ENCODE results near the gene DNAJC22. TPM values are rescaled to one million over a fixed set of nuclear protein-coding genes. Genes with fewer than 3 reads are reported as not detected.

The DNAJC22 gene
- total RNA-seq, 2 experiments from 2014 or later, result 0.16 to 0.76 TPM

DNA sequence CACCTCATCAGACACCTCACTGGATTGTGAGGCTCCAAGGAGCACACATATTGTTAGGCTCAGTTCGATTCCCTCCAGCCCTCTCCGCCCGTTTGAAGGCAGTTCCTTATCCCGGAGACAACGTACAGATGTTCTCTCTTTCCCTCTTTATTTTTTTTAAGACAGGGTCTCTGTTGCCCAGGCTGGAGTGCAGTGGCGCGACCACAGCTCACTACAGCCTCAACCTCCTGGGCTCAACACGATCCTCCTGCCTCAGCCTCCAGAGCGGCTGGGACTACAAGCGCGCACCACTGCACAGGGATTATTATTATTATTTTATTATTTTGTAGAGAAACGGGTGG, 24.4 kb upstream of the DNAJC22 start:
- H3K36me3 ChIP-seq (ENCODE audit: insufficient read depth, low read length), result peaks cover 38% of the 10 kb centered on the region
- TSS peak; percentile 98 for BruUV-seq (replicated peaks)
- no peak for TF ChIP-seq CTCF (conservative IDR thresholded peaks at IDR 0.05; ENCODE audit: low read length)
- TF ChIP-seq EZH2phosphoT487 (IDR thresholded peaks at IDR 0.05; ENCODE audit: borderline replicate concordance, low read depth, low read length), result no peak
- intact Hi-C loops (cut with micrococcal nuclease; ENCODE audit: unreplicated experiment), result loop anchor here (2.0 kb wide), 1 partner anchor 58 kb away; the partner anchor contains the start of gene TUBA1C
- ChIA-PET POLR2A (interaction anchor here (0.9 to 2.0 kb wide), 11 partner anchors 9 to 231 kb away, joined by 3 to 13 read pairs (median 3); partner anchors contain the start of genes C1QL4 and SPATS2), CTCF (ENCODE audit: unreplicated experiment) (interaction anchor here (0.7 to 1.3 kb wide), 4 partner anchors 21 to 316 kb away, joined by 3 to 5 read pairs (median 4); no protein-coding TSS in a partner anchor)
- H3K9me3 ChIP-seq (ENCODE audit: low read length), result no peaks in the 10 kb centered on the region
- peaks cover 24% of the 10 kb centered on the region for H3K4me1 ChIP-seq (ENCODE audit: insufficient read depth, low read length, poor library complexity, severe bottlenecking)
- H4K20me1 ChIP-seq (ENCODE audit: insufficient read depth, low read length), result no peaks in the 10 kb centered on the region
- no peak for DNase-seq (ENCODE audit: low spot score)
- peak overlapping the region; percentile 67 for H3K4me2 ChIP-seq (ENCODE audit: low read length)
- H3K79me2 ChIP-seq (ENCODE audit: insufficient read depth, low read depth, low read length), result peaks cover 16% of the 10 kb centered on the region; the same call in 1 of the 2 replicates
- H3K9me2 ChIP-seq (ENCODE audit: insufficient read depth, low read length), result no peaks in the 10 kb centered on the region
- H3K4me3 ChIP-seq (ENCODE audit: low read depth, low read length, poor library complexity, severe bottlenecking), result peak overlapping the region; percentile 91
- peak overlapping the region; percentile 30 for H3K27ac ChIP-seq (ENCODE audit: low read depth, low read length, poor library complexity, severe bottlenecking)
- H2AFZ ChIP-seq (ENCODE audit: low read length), result peak overlapping the region; percentile 52

DNA sequence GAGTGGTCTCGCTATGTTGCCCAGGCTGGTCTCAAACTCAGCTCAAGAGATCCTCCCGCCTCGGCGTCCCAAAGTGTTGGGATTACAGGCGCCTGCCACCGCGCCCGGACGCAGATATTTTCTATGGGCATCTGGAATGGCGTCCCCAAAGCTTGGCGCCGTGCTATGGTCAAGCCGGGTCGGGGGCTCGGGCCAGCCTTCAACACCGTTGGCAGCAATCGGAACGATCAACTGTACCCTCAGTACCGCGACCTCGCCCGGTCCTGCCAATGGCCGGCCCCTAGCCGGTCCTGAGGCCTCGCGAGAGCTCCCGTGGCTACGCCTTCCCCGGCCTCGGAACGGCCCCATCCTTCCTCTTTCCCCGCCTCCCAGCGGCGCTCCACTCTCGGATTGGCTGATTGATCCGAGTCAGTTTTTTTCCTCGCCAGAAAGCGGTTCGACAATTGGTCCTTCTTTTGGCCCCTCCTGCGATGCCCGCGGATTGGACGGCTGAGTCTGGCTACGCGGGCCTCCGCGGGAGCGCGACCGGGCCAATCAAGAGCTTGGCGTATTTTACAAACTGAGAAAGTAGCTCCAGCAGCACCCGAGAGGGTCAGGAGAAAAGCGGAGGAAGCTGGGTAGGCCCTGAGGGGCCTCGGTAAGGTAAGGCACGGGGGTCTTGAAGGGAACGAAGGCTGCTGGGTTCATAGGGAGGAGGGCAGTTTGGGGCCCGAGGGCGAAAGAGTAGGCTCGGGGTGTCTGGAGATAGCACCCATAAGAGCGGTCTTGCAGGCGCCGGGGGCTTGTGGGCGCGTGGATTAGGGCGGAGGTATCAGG, 23.8 kb upstream of the DNAJC22 start, which contains the start of gene TROAP:
TSS of gene TROAP (plus strand) at position 548 of the 816 bp plus-strand sequence. CDS start 354 bp downstream, outside the sequence.
- Histone ChIP-seq H3K27ac (ENCODE audit: low read depth, low read length, poor library complexity, severe bottlenecking) (peak within 1 kb of the TSS; percentile 61), H3K4me1 (ENCODE audit: insufficient read depth, low read length, poor library complexity, severe bottlenecking) (peaks cover 24% of the 10 kb centered on the region), H4K20me1 (ENCODE audit: insufficient read depth, low read length) (no peaks in the 10 kb centered on the region), H3K9me2 (ENCODE audit: insufficient read depth, low read length) (no peaks in the 10 kb centered on the region), H3K79me2 (ENCODE audit: insufficient read depth, low read depth, low read length) (peaks cover 16% of the 10 kb centered on the region; the same call in 1 of the 2 replicates), H2AFZ (ENCODE audit: low read length) (peak within 1 kb of the TSS; percentile 62), H3K9me3 (ENCODE audit: low read length) (no peaks in the 10 kb centered on the region), H3K4me3 (ENCODE audit: low read depth, low read length, poor library complexity, severe bottlenecking) (peak within 1 kb of the TSS; percentile 91), H3K36me3 (ENCODE audit: insufficient read depth, low read length) (peaks cover 42% of the 10 kb centered on the region), H3K4me2 (ENCODE audit: low read length) (peak within 1 kb of the TSS; percentile 88)
- no TSS peak for BruUV-seq (replicated peaks)
- POLR2A ChIA-PET, result interaction anchor here (0.6 to 2.0 kb wide), 18 partner anchors 9 to 418 kb away, joined by 3 to 13 read pairs (median 3); partner anchors contain the start of genes C1QL4, SPATS2, TMBIM6 and TUBA1B
- DNase-seq (ENCODE audit: low spot score), result peak; percentile 99
- TF ChIP-seq EZH2phosphoT487 (IDR thresholded peaks at IDR 0.05; ENCODE audit: borderline replicate concordance, low read depth, low read length) (no peak), CTCF (conservative IDR thresholded peaks at IDR 0.05; ENCODE audit: low read length) (no peak)
- CTCF ChIA-PET (ENCODE audit: unreplicated experiment), result interaction anchor here (0.5 to 1.3 kb wide), 7 partner anchors 8 to 466 kb away, joined by 3 to 6 read pairs (median 3); no protein-coding TSS in a partner anchor
- intact Hi-C loops (cut with micrococcal nuclease; ENCODE audit: unreplicated experiment), result loop anchor here (2.0 kb wide), 1 partner anchor 58 kb away; the partner anchor contains the start of gene TUBA1C
